NCI-H2107 (cell line): ENCODE results near the gene OPCML.

Source experiments
- DNase-seq: peaks from one replicate; lab custom pipeline; 2025; lab: John Stamatoyannopoulos, UW

The OPCML gene

DNA sequence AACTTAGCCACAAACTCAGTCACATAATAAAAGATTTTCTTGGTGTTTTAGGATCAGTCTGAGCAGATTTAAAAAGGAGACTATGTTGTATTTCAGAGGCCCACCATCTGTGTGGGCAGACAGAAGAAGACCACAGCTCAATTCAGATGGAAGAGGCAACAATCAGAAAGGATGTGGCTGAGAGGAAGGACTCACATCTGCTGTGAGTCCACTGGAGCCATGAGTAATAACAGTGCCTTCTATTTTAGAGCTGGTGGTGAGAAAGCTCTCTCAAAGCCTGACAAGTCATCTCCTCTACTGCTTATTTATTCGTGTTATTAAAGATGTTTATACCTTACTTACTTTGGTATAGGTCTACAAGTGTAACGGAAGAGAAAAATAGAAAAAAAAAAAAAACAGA lies 357.2 kb downstream of the OPCML start:
- no peak for DNase-seq

DNA sequence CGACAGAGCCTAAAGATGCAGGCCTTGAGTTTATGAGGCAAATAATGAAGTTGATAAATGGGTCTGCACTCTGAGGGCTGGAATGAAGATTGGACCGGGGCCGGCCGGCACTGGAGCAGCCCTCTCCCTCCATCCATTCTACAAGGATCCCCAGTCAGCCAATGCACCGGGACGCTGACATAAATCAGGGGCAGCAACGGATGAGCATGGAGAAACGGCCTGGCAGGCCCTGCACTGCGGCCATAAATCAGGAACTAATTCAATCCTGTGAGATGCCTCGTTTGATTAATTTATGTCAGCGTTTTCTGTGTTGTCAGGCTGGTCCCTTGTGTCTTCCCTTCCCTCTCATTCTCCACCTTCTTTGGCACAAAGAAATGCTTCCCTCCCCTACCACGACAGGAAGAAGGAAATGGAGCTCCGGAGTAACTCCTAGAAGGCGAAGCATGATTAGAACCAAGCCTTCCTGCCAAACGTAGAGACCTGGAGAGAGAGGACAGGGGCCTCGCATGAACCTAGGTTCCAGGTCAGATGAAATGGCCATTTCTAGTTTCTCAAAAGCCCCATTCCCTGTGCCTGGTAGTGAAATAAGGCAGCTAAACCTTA lies 358.4 kb downstream of the OPCML start:
- no peak for DNase-seq

DNA sequence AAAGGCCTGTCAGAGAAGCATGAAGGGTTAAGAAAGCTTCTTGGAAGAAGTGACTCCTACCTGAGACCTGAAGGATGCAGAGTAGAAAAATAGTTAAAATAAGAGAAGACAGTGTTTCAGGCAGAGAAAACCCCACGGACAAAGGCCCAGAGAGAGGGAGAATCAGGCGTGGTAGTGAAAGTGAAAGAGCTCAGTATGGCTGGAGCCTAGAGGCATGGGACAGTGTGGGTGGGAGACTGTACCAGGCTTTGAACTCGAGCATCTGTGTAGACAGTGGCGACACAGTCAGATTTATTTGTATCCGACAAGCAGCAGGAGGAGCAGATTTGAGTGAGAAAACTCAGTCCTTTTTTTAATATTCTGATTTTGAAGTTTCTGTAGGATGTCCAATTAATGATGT lies 360.0 kb downstream of the OPCML start:
- DNase-seq, result no peak

DNA sequence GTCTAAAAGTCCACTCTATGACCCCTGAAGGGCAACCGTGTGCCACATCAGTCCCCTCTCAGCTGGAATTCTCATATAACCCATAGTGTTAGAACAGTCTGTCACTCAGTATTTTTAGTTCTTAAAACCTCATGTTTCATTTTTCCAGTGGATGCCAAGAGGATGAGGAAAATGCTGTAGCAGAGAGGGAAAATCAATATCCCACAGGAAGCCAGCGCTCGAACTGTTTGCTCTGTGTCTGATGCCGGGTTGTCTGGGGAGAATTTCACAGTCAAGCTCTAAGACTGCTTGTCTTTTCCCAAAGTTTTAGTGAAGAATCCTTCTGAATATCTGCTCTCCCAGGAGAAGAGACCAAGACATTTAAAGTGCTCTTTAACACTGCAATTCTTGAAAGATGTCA lies 360.9 kb downstream of the OPCML start:
- DNase-seq, result no peak

DNA sequence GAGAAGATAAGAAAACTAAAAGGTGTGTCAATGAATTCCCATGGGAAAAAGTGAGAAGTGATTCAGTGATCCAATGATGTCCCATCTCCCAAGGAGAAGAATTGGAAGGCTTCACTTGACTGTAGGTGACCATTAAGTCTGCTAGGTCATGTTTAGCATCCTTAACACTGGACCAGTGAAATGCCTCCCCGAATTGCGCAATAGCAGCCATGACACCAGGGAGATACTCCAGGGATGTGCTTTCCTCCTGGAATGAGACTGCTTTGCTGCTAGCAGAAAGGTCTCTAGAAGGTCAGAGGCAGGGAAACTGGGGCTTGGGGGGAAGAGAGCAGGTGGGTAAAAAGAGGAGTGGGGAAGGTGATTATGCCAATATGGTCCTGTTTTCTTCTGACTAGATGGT lies 364.3 kb downstream of the OPCML start:
- no peak for DNase-seq

DNA sequence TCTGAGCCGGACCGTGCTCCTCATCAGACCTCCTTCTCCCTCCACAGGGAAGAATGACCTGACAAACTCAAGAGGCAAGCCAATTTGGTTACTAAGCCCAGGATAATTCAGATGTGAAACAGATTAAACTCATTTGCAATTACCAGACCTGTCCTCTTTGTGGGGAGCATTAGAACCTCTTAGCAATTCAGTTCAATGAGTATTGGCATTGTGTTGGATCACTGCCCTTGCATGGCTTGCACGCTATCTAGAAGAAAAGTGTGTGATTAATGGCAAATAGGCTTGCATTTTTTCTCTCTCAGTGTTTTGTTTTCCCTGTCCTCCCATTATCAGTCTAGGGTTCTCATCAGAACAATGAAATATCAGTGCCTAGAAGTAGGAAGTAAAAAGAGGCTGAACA lies 365.6 kb downstream of the OPCML start:
- DNase-seq, result no peak

DNA sequence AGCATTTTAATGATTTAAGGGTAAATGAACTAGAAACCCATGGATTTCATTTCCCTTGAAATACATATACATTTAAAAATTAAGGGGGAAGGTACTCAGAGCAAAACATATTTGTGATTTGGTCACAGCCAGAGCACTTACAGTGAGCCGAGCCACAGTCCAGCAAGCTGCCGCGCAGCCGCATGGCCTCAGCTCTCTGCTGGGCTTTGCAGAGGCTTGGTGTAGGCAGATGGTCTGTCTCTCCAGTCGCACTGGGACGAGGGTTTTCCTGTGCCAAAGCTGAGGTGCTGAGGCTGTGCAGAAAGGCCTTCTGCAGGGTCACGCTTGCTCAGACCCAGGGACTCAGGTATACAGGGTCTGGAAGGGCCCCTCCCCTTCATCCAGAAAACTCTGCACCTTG lies 367.3 kb downstream of the OPCML start:
- no peak for DNase-seq

DNA sequence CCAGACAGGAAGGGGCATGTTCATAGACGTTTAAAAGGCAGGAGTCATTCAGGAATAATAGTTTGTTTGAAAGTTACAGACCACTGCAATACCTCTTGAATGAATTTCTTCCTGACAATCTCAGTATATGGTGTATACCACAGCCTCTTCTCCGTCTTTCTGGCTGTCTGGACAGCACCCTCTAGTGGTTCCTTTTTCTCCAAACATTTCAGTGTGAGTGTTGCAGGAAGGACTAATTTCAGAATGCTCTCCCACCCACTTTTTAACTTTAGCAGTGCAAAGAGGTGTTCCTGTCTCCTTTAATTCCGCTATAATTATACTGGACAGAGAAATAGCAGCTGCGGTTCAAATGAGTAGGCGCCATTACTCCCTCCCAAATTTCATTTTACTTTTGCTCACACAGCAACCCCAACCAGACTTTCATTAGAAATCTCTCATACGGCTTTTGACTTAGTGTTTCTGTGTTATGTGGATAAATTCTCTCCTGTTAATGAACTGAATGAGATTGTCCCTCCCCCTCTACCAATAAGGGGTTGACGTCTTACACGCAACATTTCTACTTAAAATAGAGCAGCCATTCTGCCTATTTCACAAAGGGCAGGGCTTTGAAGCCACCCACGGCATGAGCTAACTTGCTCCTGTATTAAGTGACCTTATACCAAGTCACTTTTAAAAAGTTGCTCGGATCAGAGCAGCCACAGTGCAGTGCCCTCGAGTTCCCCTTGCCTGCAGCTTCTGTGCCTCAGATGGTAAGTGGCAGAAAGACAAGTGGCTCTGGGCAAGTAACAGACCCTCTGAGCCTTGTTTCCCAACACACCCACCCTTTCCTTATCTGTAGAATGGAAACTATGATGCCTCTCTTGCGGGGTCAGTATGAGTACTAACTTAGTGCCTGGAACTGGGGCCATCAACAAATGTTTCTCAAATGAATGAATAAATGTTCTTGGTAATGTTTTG lies 368.6 kb downstream of the OPCML start:
- DNase-seq, result no peak

DNA sequence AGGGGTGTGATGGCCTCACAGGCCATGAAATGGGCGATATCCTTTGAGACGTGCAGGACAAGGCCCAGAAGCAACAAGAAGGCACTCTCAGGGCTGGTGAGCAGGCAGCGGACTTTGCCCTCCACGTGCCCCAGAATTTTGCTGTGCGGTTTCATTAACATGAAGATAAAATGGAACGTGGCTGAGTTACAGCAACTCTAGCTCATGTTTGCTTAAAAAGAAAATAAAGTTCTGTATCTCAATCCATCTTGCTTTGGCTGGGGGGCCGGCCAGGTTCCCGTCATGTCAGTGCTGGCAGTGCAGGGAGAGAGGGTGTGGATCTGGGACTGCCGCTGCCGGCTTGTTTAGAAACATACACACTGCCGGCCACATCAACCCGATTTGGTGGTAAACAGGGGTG lies 370.1 kb downstream of the OPCML start:
- DNase-seq, result no peak

DNA sequence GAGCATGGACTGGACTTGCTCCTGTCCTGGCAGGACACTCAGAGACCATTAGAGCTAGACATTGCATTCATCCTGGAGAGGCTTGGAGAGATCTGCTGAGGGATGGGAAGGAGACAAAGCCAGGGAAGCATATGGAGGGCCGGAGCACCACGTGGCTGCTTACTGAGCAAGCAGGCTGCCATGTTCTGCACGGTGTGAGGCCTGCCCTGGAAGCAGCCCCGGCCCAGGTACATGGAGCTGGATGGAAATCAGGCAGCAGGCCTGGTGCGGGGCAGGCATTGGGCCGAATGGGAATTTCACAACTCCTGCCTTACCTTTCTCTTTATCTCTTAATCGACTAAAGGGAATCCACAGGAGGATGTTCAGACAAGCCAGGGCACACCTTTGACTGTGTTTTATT lies 371.5 kb downstream of the OPCML start:
- no peak for DNase-seq

DNA sequence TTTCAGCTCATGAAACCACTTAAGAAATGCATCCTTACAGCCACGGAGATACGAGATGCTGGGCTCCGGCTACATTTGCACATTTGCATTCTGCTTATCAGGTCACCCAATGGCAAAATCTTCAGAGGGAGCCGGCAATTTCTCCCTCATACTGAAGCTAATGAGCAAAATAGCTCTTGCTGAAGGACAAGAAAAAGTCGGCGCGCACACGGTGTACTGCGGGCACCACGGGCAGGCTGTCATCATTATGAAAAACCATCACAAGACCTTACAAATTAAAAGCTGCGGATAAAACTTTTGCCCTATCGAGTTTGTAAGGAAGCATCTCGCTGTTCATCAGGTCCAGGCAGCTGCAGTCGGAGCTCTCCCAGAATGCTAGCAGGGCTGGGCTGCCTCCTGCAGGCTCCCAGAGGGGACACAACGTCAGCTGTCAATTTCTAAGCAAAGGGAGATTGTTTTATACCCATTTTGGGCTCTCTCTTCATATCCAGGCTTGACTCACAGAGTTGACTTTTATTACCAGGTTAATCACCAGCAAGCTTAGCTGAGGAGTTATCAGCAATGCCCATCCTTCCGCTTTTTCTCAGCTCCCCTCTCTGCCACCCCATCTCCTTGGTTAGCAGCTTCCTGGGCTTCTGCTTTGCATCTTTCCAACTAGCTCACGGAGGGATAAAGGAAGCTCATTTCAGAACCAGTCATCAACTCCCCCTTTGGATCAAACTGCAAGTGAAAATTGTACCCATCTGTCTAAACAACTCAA lies 375.1 kb downstream of the OPCML start:
- DNase-seq, result no peak

DNA sequence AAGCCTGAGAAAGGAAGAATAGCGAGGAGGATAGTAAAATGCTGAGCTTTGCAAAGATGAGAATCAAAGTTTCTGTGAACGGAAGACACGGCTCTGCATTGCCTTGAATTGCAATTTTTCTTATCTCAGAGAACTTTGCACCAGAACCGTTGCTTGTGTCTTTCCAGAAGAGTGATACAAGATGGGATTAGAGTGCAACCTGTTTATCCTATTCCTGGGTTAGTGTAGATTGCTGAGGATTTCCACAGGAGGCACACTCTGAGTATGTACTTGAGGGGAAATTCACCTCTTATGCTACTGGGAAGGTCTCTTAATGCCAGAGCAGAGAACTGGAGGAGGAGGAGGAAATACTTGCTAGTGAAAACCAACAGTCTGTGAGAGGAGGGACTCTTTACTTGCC lies 377.5 kb downstream of the OPCML start:
- DNase-seq, result no peak

DNA sequence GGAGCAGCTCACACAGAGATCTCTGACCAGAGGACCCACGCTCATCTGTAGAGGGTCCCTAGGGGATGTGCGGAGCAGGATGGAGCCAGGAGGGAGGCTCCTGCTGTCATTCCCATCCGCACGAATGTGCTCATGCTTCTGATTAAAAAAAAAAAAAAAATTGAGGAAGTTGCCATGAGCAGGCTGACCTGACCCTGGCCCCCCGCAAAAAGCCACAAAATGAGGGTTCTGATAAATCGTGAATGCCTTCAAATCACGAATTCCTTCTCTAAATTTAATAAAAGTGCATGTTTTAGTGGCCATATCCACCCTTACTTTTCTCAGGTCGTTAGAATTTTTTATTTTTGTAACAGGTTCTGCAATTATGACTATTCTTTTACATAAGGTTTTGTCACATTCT lies 378.2 kb downstream of the OPCML start:
- DNase-seq, result no peak

DNA sequence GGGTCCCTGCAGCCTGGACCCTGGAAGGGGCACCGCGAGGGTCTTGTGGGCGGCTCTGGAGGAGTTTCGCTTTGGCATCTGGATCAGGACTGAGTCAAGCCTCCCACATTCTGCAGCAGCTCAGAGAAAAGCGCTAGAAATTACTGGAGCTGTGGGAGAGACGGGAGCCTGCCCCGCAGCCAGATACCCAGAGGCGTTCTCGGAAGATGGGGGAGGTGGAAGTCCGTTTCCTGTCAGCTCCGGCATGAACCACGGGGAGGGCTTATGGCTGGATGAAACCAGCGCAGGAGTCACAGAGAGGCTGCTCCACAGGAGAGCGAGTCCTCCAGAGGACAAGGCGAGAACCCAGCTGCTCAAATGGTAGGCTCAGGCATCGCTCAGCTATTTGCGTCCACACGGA lies 379.3 kb downstream of the OPCML start:
- DNase-seq, result no peak

DNA sequence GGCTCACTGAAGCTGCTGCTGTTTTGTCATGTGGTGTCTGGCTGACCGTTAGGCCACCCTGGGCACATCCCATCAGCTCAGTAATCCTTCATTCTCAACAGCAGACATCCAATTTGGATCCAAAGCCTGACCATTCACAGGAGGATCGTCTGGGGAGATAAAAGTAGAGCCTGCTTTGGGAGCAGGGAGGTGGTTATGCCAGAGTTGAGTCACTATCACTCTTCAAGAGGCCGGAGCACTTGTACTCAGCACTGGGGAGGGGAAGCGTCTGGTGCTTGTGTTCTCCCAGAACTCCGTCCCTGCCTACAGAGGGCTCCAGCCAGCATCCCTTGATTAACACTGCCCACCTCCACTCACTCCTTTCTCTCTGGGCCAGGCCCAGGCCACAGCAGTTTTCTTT lies 382.6 kb downstream of the OPCML start:
- no peak for DNase-seq

DNA sequence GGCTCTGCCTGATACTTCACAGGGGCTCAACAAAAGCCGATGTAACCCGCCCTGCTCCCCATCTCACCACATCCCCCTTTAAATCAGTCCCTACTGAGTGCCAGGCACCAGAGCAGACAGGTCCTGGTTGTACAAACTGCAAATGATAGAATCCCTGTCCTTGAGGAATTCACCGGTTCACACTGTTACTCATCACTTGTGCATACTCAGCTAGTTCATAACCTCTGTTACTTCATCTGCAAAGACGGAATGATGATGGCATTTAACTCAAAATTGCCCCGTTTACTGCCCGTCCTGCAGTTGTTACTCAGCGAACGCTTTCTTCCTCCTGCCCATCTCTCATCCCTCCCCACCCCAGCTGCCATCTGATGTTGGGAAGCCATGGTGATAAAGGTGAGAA lies 384.7 kb downstream of the OPCML start:
- no peak for DNase-seq

DNA sequence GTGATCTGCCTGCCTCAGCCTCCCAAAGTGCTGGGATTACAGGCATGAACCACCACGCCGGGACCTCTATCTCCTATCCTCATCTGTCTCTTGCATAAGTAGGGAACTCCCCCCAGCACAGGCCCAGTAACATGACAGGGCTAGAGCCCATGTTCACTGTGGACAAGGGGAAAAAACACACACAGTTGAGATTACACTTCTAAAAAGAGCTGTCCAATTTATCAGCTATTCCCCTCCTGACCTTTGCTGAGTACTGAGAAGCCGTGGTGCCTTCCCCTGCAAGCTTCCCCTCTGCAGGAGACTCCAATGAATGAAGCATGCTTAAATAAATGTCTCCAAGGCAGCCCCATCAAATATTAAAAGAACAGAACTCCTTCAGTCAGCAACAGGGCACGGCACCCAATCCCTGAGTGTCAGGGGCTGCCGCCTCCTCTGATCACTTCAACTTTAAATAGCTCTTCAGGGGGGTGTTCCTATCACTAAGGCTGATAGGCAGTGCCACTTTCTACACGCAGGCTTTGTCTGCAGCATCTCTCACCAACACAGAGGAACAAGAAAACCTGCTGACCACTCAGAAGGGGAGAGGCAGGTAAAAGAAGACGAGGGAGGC lies 385.5 kb downstream of the OPCML start:
- DNase-seq, result no peak

DNA sequence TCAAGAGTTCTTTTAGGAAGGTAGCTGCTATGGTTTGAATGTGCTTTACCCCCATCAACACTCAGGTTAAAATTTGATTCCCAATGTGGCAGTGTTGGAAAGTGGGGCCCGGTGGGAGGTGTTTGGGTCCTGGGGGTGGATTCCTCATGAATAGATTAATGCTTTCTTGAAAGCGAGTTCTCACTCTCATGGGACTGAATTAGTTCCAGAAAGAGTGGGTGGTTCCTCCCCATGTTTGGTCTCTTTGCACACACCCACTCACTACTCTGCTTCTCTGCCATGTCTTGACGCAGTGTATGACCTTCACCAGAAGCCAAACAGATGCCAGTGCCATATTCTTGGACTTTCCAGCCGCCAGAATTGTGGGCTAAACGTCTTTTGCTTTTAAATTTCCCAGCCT lies 394.4 kb downstream of the OPCML start:
- DNase-seq, result no peak

DNA sequence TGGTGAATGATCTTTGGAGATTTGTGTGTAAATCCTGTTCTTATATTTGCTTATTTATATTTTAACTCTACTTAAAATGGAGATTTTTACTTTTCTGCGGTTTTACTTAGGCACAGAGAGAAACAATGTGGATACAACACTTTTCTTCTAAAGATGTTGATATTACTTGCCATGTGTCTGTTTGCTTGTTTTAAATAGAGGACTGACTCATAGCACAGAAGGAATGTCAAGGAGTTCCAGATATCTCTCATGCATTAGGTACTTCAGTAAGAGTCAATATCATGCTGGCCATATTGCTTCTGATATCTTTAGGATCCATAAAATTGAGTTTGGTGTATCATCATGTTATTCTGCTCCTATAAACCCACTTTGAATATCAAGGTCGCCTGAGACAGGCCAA lies 395.0 kb downstream of the OPCML start:
- no peak for DNase-seq

DNA sequence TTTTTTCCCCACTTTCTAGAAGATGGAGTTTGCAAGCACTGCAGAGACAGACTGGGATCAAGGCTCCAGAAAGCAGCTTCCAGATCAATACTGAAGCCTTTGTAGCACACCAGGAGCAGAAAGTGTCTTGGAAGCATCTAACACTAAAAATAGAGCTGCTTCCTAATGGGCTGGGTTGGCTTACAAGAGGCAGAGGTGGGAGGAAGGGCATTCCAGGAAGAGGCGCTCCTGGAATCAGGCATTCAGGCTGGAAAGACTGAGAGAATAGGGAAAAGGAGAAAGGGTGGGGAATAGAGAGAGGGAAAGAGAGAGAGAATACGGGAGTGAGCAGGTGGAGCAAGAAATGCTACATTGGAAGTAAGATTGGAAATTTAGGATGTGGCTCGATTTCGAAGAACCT lies 395.9 kb downstream of the OPCML start:
- no peak for DNase-seq

DNA sequence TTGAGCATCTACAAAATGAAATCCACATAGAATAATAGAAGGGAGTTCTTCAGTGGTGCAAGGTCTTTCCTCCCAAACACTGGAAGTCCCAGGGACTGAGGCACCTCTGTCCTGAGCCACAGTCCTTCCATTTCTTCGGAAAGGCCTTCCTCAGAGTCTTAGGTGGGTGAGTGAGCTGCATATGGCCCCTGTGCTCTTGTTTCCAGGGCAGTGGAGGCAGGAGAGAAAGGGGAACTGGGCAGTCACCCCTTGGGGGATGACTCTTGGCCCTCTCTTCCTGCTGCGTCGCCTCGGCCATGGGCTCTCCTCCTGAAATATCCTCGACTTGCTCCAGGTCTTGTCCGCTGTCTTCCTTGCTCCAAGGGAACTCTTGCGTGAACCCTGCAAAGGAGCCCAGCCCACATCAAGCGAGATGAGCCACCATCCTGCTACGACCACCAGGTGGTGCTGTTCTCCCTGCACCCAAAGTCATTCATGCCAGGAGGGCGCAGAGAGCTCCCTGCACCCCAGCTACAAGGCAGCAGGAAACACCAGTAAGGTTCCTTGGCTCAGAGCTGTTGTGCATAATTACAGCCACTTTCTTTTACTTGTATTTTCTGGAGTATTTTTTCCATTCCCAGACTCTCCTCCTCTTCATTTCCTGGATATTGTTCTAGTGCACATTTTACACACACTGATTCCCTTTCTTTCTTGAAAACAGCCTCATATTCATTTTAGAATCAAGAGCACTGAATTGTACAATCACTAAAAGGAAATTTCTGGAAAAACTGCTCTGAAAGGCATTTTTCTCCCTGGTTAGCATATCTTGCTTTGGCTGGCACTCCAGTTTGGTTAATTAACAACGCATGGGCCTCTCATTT lies 397.8 kb downstream of the OPCML start:
- DNase-seq, result peak; percentile 7

DNA sequence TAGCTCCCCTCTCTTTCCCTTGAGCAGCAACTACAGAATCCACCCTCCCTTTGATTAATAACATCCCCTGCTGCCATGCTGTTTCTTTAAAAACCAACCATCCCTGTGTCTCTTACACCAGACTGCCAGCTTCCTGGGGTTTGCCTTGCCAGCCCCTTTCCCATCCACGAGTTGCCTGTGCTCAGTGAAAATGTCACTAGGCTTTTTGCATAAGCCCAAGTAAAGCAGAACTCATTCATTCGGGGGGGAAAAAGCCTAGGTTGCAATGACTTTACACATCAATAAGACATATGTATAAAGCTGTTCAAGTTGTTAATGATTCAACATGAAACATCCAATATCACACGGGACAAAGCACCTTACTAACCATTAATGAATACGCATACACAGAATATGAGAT lies 398.7 kb downstream of the OPCML start:
- no peak for DNase-seq
